ENCODE measurements around the gene NPIPB12.
"Not testable (repeated sequence)": the region's sequence is repeated elsewhere in the genome, so short reads cannot be mapped to it uniquely, and the experiment has no call there.

The NPIPB12 gene

DNA sequence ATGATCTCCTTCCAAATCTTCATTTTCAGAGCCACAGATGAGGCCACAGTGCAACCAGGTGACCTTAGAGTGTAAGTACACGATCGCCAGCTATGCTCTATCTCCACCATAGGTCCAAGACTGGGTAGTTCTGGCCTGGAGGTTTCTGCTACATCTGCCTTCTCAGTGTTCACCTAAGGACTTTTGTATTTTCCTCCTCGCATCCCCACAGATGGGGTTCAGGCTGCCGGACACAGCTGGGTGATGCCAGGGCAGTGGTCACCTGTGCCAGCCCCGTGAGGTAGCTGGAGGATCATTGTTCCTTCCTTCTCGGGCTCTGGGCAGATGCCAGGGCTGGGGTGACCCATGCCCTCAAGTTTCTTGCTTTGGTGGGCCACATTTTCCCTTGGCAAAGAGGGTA is at the start of gene NPIPB12:
TSS of gene NPIPB12 (minus strand) at position 101 of the 400 bp plus-strand sequence.
- DNase-seq (ENCODE audit: low read depth in 2 of 2), result not testable (repeated sequence)

DNA sequence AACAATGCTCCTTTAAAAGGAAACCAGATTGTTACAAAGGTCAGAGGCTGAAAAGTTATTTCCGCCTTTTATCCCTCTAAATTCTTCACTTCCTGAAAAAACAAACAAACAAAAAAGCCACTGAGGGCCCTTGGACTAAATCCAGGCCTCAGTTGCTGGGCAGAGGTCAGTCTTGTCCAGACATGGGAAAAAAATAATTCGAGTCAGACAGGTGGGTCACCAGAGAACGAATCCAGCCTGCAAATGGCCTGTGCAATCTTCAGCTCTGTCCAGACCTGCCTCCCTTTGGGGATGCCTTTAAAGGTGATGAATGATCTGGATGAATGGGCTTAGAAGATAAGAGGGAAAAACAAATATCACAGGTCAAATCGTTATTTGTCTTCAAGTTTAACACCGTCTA is 15.3 kb upstream of the NPIPB12 start:
- not testable (repeated sequence) for DNase-seq (ENCODE audit: low read depth in 2 of 2)

- DNase-seq (ENCODE audit: low read depth in 2 of 2), result not testable (repeated sequence)
Measured at GRCh38 chr16:29482276-29482675, 23.9 kb downstream of the NPIPB12 start.

DNA sequence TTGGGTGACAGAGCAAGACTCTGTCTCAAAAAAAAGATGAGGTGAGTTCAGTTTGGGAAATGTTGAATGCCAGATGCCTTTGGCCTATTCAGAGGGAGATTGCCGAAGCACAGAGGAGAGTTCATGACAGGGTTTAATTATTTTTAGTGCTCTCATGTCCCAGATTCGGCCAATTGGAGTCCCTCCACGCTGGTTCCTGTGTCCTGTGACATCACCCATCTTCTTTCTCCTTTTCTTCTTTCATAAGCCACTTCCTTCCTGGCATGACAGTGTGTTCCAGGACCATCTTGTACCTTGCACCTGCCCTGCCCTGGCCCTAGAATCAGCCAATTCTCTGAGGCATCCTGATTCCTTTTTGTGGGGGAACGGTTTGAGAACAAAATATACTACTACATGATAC is 34.1 kb downstream of the NPIPB12 start:
- DNase-seq (ENCODE audit: low read depth in 2 of 2), result not testable (repeated sequence)

DNA sequence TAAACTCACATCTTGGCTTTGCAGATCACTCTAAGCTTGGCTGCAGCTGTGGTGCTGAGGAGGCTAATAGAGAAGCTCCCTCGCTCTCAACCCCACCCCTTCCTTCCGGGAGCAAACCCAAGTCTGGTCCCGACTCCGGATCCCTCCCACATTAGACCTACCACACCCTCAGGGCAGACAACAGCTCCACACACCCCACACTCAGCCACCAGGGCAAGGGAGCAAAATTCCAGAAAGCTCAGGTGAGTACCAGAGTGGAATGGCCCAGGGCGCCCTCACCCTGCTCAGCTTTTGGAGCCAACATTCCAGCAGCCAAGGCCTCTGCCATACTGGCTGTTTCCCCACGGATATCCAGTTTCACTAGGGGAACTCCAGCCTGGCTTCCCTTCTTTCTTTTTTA is 36.5 kb downstream of the NPIPB12 start:
- DNase-seq (ENCODE audit: low read depth in 2 of 2), result peak; percentile 1 to 2

DNA sequence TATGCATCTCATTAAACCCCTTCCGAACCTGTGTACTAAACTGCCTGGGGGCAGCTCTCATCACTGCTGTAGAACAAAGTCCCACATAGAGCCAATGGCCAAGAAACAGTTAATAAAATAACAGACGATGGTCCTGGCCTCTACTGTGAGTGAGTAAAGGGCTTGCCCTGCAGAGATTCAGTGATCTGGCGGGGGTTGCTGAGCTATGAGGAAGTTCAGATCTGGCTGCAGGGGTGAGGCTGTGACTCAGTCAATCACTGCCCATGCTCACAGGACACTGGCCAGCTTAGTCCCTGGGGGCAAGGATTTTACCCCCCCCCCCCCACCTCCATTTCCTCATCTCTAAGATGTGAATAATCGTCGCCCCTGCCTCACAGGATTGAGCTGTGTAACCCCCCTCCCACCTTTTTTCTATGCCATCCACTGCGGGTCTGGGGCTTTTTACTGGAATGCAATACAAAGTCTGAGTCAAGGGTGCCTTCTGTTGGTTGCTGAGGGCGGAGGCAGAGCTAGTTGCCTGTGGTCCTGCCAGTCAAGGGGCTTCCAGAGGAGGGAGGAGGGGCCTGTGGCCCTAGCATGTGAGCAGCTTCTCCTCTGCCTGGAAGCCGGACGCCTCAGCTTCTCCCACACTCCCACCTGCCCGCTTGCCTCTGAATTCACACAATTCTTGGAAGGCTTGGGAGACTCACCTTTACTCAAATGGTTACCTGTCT is 38.4 kb downstream of the NPIPB12 start:
- DNase-seq (ENCODE audit: low read depth in 2 of 2), result not testable (repeated sequence)

- DNase-seq (ENCODE audit: low read depth in 2 of 2), result not testable (repeated sequence)
Measured at GRCh38 chr16:29466904-29467303, 39.3 kb downstream of the NPIPB12 start.

DNA sequence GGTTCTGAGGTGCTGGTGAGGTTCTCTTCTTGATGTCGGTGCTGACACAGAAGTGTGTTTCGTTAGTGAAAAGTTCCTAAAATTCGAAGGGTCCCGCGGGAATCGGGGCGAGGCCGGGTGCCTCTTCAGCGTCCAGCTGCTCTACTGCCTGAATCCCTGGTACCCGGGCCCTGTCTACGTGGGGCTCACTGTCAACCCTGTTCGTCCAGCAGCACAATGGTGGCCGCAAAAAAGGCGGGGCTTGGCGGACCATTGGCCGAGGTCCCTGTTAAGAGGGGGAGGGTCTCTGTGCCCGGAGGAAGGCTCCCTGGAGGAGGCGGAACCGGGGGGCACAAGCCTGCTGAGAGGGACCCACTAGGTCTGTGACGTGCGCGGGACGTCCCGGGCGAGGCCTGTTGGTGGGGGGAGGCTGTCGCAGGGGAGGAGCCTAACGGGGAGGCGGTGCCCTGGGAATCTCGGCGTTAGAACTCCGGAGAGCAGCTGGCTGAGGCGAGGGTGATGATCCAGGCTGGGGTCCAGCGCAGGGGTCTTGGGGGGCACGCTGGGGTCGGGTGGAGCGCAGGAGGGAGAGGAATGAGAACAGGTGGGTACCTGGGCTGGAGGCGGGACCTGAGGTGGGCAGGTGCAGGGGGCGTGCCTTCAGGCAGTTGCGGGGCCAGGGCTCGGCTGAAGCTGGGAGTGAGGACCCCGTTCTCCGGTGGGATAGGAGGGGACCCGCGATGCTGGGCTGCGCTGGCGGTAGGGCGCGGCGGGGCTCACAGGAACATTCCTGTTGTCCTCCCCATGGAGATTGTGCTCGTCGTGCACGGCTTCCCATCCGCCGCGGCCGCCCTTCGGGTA is 40.0 kb downstream of the NPIPB12 start:
- DNase-seq (ENCODE audit: low read depth in 2 of 2), result not testable (repeated sequence)

GRCh38 chr16:29460647-29461030 is 45.6 kb downstream of the NPIPB12 start:
- not testable (repeated sequence) for DNase-seq (ENCODE audit: low read depth in 2 of 2)

DNA sequence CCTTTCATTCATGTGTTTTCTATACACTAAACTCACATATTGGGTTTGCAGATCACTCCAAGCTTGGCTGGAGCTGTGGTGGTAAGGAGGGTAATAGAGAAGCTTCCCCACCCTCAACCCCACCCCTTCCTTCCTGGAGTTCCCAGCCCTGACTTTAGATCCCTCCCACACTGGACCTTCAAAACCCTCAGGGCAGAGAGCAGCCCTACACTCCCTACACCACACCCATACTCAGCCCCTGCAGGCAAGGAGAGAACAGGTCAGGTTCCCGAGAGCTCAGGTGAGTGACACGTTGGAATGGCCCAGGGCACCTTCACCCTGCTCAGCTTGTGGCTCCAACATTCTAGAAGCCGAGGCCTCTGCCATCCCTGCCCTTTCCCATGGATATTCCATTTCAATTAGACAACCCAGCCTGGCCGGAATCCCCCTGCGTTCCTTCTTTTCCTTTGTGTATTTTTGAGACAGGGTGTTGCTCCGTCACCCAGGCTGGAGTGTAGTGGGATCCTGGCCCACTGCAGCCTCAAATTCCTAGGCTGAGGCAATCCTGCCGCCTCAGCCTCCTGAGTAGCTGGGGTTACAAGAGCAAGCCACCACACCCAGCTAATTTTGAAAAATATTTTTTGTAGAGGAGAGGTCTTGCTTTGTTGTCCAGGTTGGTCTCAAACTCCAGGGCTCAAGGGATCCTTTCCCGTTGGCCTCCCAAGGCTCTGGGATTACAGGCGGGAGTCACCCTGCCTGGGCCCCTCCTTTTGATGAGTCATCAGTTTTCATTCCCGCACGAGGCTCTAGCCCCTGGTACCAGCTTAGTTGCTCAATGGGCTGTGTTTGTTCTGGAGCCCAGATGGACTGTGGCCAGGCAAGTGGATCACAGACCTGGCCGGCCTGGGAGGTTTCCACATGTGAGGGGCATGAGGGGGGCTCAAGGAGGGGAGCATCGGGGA is 46.2 kb downstream of the NPIPB12 start, which contains the start of gene SULT1A4:
TSS of gene SULT1A4 (plus strand) at position 208 of the 941 bp plus-strand sequence. CDS start 1,473 bp downstream, outside the sequence.
- DNase-seq (ENCODE audit: low read depth in 2 of 2), result not testable (repeated sequence)

- DNase-seq (ENCODE audit: low read depth in 2 of 2), result not testable (repeated sequence)
Measured at GRCh38 chr16:29457660-29458059, 48.5 kb downstream of the NPIPB12 start.

GRCh38 chr16:29454828-29455227 is 51.4 kb downstream of the NPIPB12 start:
- not testable (repeated sequence) for DNase-seq (ENCODE audit: low read depth in 2 of 2)

- not testable (repeated sequence) for DNase-seq (ENCODE audit: low read depth in 2 of 2)
Measured at GRCh38 chr16:29454269-29454668, 51.9 kb downstream of the NPIPB12 start, which contains the start of the genes BOLA2 and SLX1B. TSS of gene BOLA2 (minus strand) at chr16:29454351. CDS start at chr16:29454253, 98 bp downstream. TSS of gene SLX1B (plus strand) at chr16:29454533.

- not testable (repeated sequence) for DNase-seq (ENCODE audit: low read depth in 2 of 2)
Measured at GRCh38 chr16:29453754-29454153, 52.5 kb downstream of the NPIPB12 start.

Data from stimulated activated CD4-positive, alpha-beta T cell treated with anti-CD3 and anti-CD28 coated beads, Interleukin-4, amount 100 ng/mL, for 48 hours (primary cell).